ENCODE results near the gene ZSWIM6. TPM values are rescaled to one million over a fixed set of nuclear protein-coding genes. Genes with fewer than 3 reads are reported as not detected.

The ZSWIM6 gene
- total RNA-seq, 2 experiments from 2014 or later, result 6.8 to 7.1 TPM

GRCh38 chr5:61346511-61346910, 14.5 kb downstream of the ZSWIM6 start:
- no peak for DNase-seq
- CTCF ChIA-PET, result no interaction called here
- Mint-ChIP-seq H3K4me3 (no peak overlapping the region), H3K9me3 (no peaks in the 10 kb centered on the region), H3K27ac (no peak overlapping the region), H3K27me3 (no peaks in the 10 kb centered on the region), H3K36me3 (ENCODE audit: low read depth) (peaks cover 4% of the 10 kb centered on the region), H3K4me1 (no peaks in the 10 kb centered on the region)
- POLR2A ChIA-PET, result no interaction called here

GRCh38 chr5:61347080-61347479, 15.0 kb downstream of the ZSWIM6 start:
- no peak for DNase-seq
- CTCF ChIA-PET, result no interaction called here
- Mint-ChIP-seq H3K4me3 (no peak overlapping the region), H3K27me3 (no peaks in the 10 kb centered on the region), H3K9me3 (no peaks in the 10 kb centered on the region), H3K36me3 (ENCODE audit: low read depth) (peaks cover 4% of the 10 kb centered on the region), H3K27ac (no peak overlapping the region), H3K4me1 (no peaks in the 10 kb centered on the region)
- POLR2A ChIA-PET, result no interaction called here

GRCh38 chr5:61348447-61348846, 16.4 kb downstream of the ZSWIM6 start:
- no peak overlapping the region for H3K27ac Mint-ChIP-seq
- peaks cover 4% of the 10 kb centered on the region for H3K36me3 Mint-ChIP-seq (ENCODE audit: low read depth)
- DNase-seq, result no peak
- no peaks in the 10 kb centered on the region for H3K9me3 Mint-ChIP-seq
- ChIA-PET CTCF (no interaction called here), POLR2A (no interaction called here)
- no peaks in the 10 kb centered on the region for H3K27me3 Mint-ChIP-seq
- H3K4me3 Mint-ChIP-seq, result no peak overlapping the region
- H3K4me1 Mint-ChIP-seq, result no peaks in the 10 kb centered on the region

GRCh38 chr5:61349935-61350334, 17.9 kb downstream of the ZSWIM6 start:
- ChIA-PET CTCF (no interaction called here), POLR2A (no interaction called here)
- Mint-ChIP-seq H3K4me3 (no peak overlapping the region), H3K27ac (no peak overlapping the region), H3K9me3 (no peaks in the 10 kb centered on the region), H3K36me3 (ENCODE audit: low read depth) (peaks cover 4% of the 10 kb centered on the region), H3K27me3 (no peaks in the 10 kb centered on the region), H3K4me1 (no peaks in the 10 kb centered on the region)
- DNase-seq, result no peak

GRCh38 chr5:61350535-61350934, 18.5 kb downstream of the ZSWIM6 start:
- H3K27me3 Mint-ChIP-seq, result no peaks in the 10 kb centered on the region

GRCh38 chr5:61351733-61352132, 19.7 kb downstream of the ZSWIM6 start:
- Mint-ChIP-seq H3K4me1 (no peaks in the 10 kb centered on the region), H3K36me3 (ENCODE audit: low read depth) (peaks cover 4% of the 10 kb centered on the region), H3K27me3 (no peaks in the 10 kb centered on the region), H3K9me3 (peaks cover 2% of the 10 kb centered on the region), H3K27ac (no peak overlapping the region), H3K4me3 (no peak overlapping the region)
- no peak for DNase-seq
- POLR2A ChIA-PET, result no interaction called here
- CTCF ChIA-PET, result no interaction called here

More at GRCh38 chr5:61350535-61350934, 18.5 kb downstream of the ZSWIM6 start:
- ChIA-PET POLR2A (no interaction called here), CTCF (no interaction called here)
- no peak overlapping the region for H3K27ac Mint-ChIP-seq
- peaks cover 4% of the 10 kb centered on the region for H3K36me3 Mint-ChIP-seq (ENCODE audit: low read depth)
- H3K4me1 Mint-ChIP-seq, result no peaks in the 10 kb centered on the region
- no peak for DNase-seq
- H3K9me3 Mint-ChIP-seq, result no peaks in the 10 kb centered on the region
- H3K4me3 Mint-ChIP-seq, result no peak overlapping the region

GRCh38 chr5:61352180-61352579, 20.1 kb downstream of the ZSWIM6 start:
- H3K27me3 Mint-ChIP-seq, result no peaks in the 10 kb centered on the region
- H3K4me1 Mint-ChIP-seq, result no peaks in the 10 kb centered on the region
- CTCF ChIA-PET, result no interaction called here
- peaks cover 9% of the 10 kb centered on the region for H3K36me3 Mint-ChIP-seq (ENCODE audit: low read depth)
- DNase-seq, result no peak
- H3K9me3 Mint-ChIP-seq, result peaks cover 7% of the 10 kb centered on the region
- H3K4me3 Mint-ChIP-seq, result no peak overlapping the region
- POLR2A ChIA-PET, result no interaction called here
- H3K27ac Mint-ChIP-seq, result no peak overlapping the region

- peaks cover 9% of the 10 kb centered on the region for H3K36me3 Mint-ChIP-seq (ENCODE audit: low read depth)
- ChIA-PET POLR2A (interaction anchor here (1.7 kb wide), 1 partner anchor 8 kb away, joined by 3 read pairs; no protein-coding TSS in a partner anchor), CTCF (no interaction called here)
- H3K27ac Mint-ChIP-seq, result no peak overlapping the region
- DNase-seq, result no peak
- peaks cover 8% of the 10 kb centered on the region for H3K9me3 Mint-ChIP-seq
- H3K4me3 Mint-ChIP-seq, result no peak overlapping the region
- H3K27me3 Mint-ChIP-seq, result no peaks in the 10 kb centered on the region
- no peaks in the 10 kb centered on the region for H3K4me1 Mint-ChIP-seq
Measured at GRCh38 chr5:61352612-61353156, 20.6 kb downstream of the ZSWIM6 start.

GRCh38 chr5:61353293-61353692, 21.2 kb downstream of the ZSWIM6 start:
- peaks cover 14% of the 10 kb centered on the region for H3K9me3 Mint-ChIP-seq
- ChIA-PET CTCF (no interaction called here), POLR2A (interaction anchor here (1.7 kb wide), 1 partner anchor 9 kb away, joined by 3 read pairs; no protein-coding TSS in a partner anchor)
- H3K27me3 Mint-ChIP-seq, result no peaks in the 10 kb centered on the region
- H3K27ac Mint-ChIP-seq, result no peak overlapping the region
- DNase-seq, result no peak
- no peaks in the 10 kb centered on the region for H3K4me1 Mint-ChIP-seq
- no peak overlapping the region for H3K4me3 Mint-ChIP-seq
- H3K36me3 Mint-ChIP-seq (ENCODE audit: low read depth), result peaks cover 13% of the 10 kb centered on the region

GRCh38 chr5:61354199-61354598, 22.1 kb downstream of the ZSWIM6 start:
- Mint-ChIP-seq H3K4me3 (no peak overlapping the region), H3K4me1 (no peaks in the 10 kb centered on the region), H3K27ac (no peak overlapping the region), H3K36me3 (ENCODE audit: low read depth) (peaks cover 10% of the 10 kb centered on the region), H3K9me3 (peaks cover 14% of the 10 kb centered on the region), H3K27me3 (no peaks in the 10 kb centered on the region)
- ChIA-PET POLR2A (interaction anchor here (1.7 kb wide), 1 partner anchor 10 kb away, joined by 3 read pairs; no protein-coding TSS in a partner anchor), CTCF (no interaction called here)
- DNase-seq, result no peak

- POLR2A ChIA-PET, result no interaction called here
Measured at GRCh38 chr5:61357745-61358144, 25.7 kb downstream of the ZSWIM6 start.

GRCh38 chr5:61362796-61363368, 30.8 kb downstream of the ZSWIM6 start:
- DNase-seq, result no peak
- Mint-ChIP-seq H3K4me1 (peaks cover 2% of the 10 kb centered on the region), H3K9me3 (peaks cover 4% of the 10 kb centered on the region), H3K27ac (no peak overlapping the region), H3K4me3 (no peak overlapping the region), H3K36me3 (ENCODE audit: low read depth) (peaks cover 2% of the 10 kb centered on the region), H3K27me3 (no peaks in the 10 kb centered on the region)
- ChIA-PET CTCF (interaction anchor here (1.2 kb wide), 1 partner anchor 295 kb away, joined by 4 read pairs; no protein-coding TSS in a partner anchor), POLR2A (no interaction called here)

More at GRCh38 chr5:61357745-61358144, 25.7 kb downstream of the ZSWIM6 start:
- peaks cover 10% of the 10 kb centered on the region for H3K36me3 Mint-ChIP-seq (ENCODE audit: low read depth)
- H3K9me3 Mint-ChIP-seq, result peaks cover 14% of the 10 kb centered on the region
- no peak for DNase-seq
- H3K27ac Mint-ChIP-seq, result no peak overlapping the region
- no peak overlapping the region for H3K4me3 Mint-ChIP-seq
- no peaks in the 10 kb centered on the region for H3K27me3 Mint-ChIP-seq
- CTCF ChIA-PET, result interaction anchor here (1.4 kb wide), 1 partner anchor 302 kb away, joined by 6 read pairs; no protein-coding TSS in a partner anchor
- peaks cover 2% of the 10 kb centered on the region for H3K4me1 Mint-ChIP-seq

- CTCF ChIA-PET, result interaction anchor here (1.2 kb wide), 1 partner anchor 294 kb away, joined by 4 read pairs; no protein-coding TSS in a partner anchor
- Mint-ChIP-seq H3K4me1 (peaks cover 2% of the 10 kb centered on the region), H3K4me3 (no peak overlapping the region), H3K27me3 (no peaks in the 10 kb centered on the region), H3K9me3 (no peaks in the 10 kb centered on the region), H3K36me3 (ENCODE audit: low read depth) (no peaks in the 10 kb centered on the region), H3K27ac (no peak overlapping the region)
- POLR2A ChIA-PET, result no interaction called here
- DNase-seq, result no peak
Measured at GRCh38 chr5:61363401-61364114, 31.5 kb downstream of the ZSWIM6 start.
